ENCODE results near the gene TFB1M.
"Not testable (repeated sequence)": the region's sequence is repeated elsewhere in the genome, so short reads cannot be mapped to it uniquely, and the experiment has no call there.

The TFB1M gene

GRCh38 chr6:155219299-155219698 is 95.0 kb downstream of the TFB1M start:
- no peak overlapping the region for H3K27ac ChIP-seq
- no peak for TF ChIP-seq CTCF (conservative IDR thresholded peaks at IDR 0.05)

- not testable (repeated sequence) for H3K27ac ChIP-seq
These were observed 95.6 kb downstream of the TFB1M start for GRCh38 chr6:155218711-155219110.

- H3K27ac ChIP-seq, result no peak overlapping the region
- no peak for TF ChIP-seq CTCF (conservative IDR thresholded peaks at IDR 0.05)
These were observed 97.8 kb downstream of the TFB1M start for GRCh38 chr6:155216312-155217046.

GRCh38 chr6:155215906-155216305 is 98.4 kb downstream of the TFB1M start:
- no peak for TF ChIP-seq CTCF (conservative IDR thresholded peaks at IDR 0.05)

GRCh38 chr6:155213611-155214372 is 100.5 kb downstream of the TFB1M start:
- H3K27ac ChIP-seq, result no peak overlapping the region
- TF ChIP-seq CTCF (conservative IDR thresholded peaks at IDR 0.05), result no peak

More at GRCh38 chr6:155215906-155216305, 98.4 kb downstream of the TFB1M start:
- no peak overlapping the region for H3K27ac ChIP-seq

- TF ChIP-seq CTCF (conservative IDR thresholded peaks at IDR 0.05), result no peak
- no peak overlapping the region for H3K27ac ChIP-seq
These were observed 101.5 kb downstream of the TFB1M start for GRCh38 chr6:155212616-155213380.

- H3K27ac ChIP-seq, result no peak overlapping the region
- no peak for TF ChIP-seq CTCF (conservative IDR thresholded peaks at IDR 0.05)
These were observed 102.2 kb downstream of the TFB1M start for GRCh38 chr6:155212106-155212505.

Data from VCaP (cell line).